HG03565 (cell line): Measurements from ENCODE around the gene PRR9.

Source experiments
- ATAC-seq: cut with Tn5 transposase; IDR thresholded peaks from one replicate; pipeline ENCODE4 v1.9.1; 2021; ENCODE audit warnings: mild to moderate bottlenecking, moderate library complexity; ENCODE audit not compliant: unreplicated experiment

PRR9 gene

GRCh38 chr1:153262462-153263157 lies 45.2 kb downstream of the PRR9 start:
- no peak for ATAC-seq

- ATAC-seq, result no peak
Observed at GRCh38 chr1:153265457-153265856, 48.1 kb downstream of the PRR9 start.
